ENCODE data around the gene LDLRAD3.

The LDLRAD3 gene

DNA sequence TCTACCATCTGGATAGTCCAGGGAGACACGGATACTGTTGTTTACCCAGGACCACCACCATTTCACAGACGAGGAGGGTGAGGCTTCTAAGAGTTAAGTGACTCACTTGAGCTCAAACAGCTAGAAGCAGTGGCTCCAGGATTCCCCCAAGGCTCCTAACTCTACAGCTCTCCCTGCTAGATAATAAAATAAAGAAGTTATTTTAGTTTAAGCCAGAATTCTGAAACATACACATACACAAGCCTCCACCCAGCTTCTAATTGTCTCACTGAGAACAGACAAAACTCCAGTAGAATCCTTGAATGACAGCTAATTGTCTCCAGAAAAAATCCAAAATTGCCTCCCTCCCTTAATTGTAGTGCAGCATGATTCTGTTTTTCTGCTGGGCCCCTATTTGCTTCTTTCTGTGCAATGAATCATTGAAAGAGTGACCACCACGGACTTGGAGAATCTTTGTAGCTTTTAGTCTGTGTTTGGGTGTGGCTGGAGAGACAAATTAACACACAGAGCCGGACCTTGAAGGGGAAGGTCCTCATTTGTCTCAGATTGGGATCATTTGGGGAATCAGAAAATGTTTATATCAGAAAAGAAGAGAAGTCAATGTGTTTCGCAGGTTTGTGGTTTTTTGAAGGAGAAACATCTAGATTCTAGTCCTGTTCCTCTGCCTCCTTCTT lies 280.5 kb downstream of the LDLRAD3 start:
- DNase-seq = no peak

DNA sequence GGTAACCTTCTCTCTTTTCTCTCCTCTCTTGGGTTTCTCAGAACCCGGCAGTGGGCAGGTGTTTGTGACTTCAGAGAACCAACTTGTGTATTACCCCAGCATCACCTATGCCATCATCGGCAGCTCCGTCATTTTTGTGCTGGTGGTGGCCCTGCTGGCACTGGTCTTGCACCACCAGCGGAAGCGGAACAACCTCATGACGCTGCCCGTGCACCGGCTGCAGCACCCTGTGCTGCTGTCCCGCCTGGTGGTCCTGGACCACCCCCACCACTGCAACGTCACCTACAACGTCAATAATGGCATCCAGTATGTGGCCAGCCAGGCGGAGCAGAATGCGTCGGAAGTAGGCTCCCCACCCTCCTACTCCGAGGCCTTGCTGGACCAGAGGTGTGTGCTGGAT lies 283.2 kb downstream of the LDLRAD3 start:
- no peak for DNase-seq

DNA sequence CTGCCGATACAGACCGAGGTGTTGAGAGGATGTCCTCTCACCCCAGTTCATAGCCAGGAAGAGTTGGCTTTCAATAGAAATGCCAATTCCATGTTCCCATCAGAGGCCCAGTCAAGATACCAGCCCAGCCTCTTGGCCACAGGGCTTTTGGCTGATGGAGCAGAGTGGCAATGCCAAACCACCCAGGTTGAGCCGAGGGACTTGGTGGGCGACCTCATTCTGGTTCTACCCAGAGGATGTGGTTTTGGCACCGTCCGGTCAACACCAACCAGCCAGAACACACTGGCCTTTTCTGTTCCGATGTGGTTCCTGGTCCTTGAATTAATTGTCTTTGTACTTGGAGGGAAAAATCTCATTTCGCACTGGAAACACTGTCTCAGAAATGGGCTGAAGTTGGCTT lies 284.8 kb downstream of the LDLRAD3 start:
- DNase-seq = no peak

DNA sequence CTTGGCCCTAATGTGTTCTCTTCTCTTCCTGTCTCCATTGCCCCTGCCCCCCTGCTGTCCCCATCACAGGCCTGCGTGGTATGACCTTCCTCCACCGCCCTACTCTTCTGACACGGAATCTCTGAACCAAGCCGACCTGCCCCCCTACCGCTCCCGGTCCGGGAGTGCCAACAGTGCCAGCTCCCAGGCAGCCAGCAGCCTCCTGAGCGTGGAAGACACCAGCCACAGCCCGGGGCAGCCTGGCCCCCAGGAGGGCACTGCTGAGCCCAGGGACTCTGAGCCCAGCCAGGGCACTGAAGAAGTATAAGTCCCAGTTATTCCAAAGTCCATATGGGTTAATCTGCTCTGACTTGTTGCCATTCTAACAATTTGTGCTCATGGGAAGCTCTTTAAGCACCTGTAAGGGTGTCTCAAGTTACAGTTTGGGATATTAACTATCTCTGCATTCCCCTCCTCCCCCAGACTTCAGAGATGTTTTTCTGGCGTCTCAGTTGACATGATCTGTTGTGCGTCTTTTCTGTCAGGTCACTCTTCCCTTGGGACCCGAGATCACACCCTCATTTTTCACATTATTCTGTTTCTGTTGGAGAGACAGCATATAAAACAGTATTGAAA lies 285.3 kb downstream of the LDLRAD3 start:
- DNase-seq = no peak

DNA sequence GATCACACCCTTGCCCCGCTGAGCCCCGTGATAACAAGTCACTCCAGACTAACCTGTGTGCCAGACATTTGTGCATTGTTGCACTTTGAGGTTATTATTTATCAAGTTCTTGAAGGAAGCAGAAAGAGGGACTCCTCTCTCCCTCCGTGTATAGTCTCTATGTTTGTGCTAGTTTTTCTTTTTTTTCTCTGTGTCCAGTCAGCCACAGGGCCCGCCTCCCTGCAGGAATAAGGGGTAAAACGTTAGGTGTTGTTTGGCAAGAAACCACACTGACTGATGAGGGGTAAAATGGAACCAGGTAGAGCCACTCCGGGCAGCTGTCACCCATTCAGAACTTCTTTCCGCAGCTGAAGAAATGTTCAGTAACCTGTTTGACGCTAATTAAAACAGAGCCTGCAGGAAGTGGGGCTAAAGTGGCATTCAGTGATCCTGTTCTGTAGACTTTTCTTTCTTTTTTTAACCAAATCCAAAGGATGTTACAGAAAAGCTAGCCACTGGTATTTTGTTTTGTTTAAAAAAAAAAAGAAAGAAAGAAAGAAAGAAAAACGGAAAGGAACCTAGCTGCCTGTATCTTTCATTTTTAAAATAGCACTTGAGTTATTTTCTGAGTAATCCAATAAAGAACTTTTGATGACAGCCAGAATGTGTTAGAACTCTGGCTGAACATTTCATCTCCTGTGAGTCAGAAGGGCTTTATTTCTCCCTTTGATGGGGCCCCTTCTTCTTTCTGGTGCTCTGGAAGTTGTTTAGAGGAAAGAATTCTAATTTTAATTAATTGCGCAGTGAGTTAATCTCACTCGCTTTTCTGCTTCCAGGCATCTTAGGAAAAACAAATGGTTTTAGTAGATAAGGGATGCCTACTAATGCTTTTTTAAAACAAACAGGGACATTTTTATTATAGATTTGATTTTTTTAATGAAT lies 287.2 kb downstream of the LDLRAD3 start:
- no peak for DNase-seq

DNA sequence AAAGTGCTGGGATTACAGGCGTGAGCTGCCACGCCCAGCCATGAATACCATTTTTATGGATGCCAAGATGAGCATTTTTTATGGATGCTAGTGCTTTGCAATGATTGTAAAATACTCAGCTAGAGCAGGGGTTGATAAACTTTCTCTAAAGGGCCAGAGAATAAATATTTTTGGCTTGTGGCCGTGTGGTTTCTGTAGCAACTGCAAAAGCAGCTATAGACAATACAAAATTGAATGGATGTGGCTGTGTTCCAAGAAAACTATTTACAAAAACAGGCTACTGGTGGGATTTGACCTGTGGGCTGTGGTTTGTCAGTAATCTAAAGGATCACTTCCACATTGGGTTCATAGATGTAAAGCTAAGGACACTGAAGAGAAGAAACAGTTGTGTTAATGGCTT lies 289.3 kb downstream of the LDLRAD3 start:
- no peak for DNase-seq

DNA sequence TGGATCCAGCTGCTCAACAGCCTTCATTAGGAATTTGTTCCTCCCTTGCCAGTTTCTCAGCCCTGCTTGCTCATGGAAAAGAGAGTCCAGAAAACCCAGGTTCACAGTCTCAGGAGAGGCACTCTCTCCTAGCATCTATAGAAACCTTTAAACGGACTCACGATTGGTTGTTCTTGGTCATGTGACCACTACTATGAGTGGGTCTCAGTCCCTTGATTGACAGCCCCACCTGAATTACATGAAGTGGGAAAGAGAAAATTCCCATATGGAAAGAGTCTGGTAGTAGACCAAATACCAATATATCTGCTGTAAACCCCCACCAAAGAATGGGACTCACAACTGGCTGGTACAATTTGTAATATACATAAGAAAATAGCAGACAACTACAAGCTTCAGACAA lies 291.0 kb downstream of the LDLRAD3 start:
- no peak for DNase-seq

DNA sequence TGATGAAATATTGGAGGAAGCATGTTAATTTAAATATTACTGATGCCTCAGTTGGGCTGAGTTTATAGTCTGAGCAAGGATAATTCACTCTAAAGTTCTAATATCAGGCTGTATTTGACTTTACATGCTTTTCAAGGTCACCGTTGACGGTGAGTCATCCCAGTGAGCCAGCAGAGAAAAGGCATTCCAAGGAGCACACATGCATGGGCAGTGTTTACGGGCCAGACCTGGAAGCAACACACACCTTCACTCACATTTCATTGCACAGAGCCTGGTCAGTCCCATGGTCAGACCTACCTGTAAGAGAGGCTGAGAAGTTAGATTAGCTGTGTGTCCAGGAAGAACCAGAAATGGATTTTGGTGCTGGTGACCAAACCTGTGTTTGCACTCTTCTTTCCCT lies 291.9 kb downstream of the LDLRAD3 start:
- no peak for DNase-seq

DNA sequence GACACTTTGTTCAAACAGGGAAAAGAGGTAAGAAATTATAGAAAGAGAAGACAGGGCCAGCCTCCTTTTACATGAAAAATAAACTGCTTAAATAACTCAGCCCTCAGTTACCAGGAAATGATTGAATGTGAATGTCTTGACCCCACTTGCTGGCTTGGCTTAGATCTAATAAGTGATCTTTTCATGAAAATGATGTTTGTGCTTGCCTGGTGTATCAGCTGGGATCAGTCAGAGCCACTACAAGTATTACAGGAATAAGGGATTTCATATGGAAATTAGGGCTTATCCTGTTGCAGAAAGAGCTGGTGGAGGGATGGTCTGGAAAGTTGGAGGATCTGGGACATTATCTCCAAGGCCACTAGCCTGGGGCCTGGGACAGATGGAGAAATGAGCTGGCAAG lies 293.5 kb downstream of the LDLRAD3 start:
- no peak for DNase-seq

DNA sequence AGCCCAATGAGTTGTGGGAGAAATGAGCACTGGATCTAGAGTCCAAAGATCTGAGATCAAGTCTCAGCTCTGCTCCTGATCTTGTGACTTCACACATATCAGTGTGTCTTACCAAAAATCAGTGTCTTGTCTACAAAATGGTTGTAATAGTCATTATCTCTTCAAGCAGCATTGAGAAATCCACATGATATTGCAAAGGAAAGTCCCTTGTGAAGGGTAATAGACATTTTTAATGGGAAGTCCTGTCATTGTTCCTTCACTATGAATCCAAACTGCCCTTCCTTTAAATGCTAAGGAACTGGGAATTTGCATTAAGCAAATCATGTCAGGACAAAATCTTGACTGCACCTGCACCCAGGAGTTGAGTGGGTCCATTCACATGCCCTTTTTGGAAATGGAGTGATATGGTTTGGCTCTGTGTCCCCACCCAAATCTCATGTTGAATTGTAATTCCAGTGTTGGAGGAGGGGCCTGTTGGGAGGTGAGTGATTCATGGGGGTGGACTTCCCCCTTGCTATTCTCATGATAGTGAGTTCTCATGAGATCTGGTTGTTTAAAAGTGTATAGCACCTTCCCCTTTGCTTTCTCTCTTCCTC lies 294.3 kb downstream of the LDLRAD3 start:
- no peak for DNase-seq

DNA sequence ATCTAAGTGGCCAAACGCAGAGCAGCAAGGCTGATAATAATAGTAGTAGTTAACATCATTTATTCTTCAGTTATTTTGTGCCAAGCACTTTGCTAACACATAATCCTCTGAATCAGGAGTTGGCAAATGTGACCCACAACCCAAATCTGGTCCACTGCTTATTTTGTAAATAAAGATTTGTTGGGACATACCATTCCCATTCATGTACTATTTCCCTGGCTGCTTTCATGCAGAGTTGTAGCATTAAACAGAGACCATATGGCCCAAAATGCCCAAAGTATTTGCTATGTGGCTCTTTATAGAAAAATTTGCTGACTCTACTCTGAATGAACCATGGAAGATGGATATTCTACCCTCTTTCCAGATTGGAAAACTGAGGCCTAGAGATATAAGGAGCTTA lies 295.0 kb downstream of the LDLRAD3 start:
- DNase-seq = no peak

DNA sequence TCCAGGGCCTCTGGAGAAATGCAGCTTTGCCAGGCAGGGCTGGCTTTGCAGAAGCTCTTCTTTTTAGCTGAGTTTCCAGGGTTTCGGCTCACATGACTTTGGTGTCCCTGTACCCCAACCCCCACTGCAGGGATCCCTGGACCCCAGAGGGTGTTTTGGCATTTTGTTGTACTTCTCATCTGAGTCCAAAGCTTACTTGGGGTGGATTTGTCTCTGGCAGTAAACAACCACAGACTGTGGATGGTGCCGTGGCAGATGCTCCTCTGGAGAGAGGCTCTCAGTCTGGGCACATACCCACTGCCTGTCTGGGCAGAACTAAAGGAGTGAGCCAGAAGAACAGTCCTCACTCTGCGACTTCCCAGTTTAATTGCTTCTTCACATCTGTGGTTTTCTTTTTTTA lies 295.8 kb downstream of the LDLRAD3 start:
- no peak for DNase-seq

DNA sequence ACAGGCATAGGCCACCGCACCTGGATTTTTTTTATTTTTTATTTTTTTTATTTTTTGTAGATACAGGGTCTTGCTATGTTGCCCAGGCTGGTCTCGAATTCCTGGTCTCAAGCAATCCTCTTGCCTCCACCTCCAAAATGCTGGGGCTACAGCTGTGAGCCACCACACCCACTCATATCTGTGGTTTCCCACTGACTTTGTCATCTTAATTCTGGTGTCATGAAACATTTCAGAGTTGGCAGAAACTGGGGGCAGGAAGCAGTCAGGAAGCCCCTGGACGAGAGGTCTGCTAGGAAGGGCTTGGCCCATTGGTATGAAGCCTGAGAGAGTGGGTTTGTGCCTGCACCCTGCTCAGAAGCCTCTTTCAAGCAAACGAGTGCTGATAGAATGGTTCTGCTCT lies 296.3 kb downstream of the LDLRAD3 start:
- DNase-seq = no peak

DNA sequence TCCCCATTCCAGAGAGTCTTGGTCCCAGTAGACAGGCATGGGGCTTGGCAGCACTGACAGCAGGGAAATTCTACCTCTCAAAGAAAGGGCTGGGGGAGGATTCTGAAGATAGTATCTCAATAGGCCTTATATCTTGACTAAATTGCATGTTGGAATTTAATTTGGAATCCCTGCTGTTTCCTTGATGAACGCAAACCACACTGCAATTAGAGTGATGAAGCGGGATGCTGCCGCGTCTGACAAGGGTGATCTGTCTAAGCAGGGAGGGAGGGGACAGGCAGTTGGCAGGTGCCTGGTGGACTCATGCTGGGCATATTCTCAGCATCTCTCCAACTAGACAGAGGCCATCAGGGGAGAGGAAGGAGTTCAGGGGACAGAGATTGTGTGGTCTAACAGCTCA lies 296.9 kb downstream of the LDLRAD3 start:
- DNase-seq = no peak

DNA sequence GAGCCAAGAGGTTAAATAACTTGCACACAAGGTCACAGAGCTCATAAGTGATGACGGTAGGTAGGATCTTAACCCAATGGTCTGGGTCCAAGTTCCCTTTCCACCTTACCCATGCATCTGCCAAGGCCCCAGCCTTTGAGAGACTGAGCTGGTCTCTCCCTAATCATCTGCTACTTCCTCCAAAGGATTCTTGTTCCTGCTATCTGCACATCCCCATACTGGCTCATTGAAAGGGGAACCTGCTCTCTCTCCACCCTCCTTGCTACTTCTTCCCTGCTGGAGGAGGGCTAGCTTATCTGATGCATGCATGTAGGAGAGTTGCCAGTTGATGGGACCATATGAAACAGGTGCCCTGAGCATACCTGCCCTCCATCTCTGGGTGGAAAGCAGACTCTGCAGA lies 297.6 kb downstream of the LDLRAD3 start:
- no peak for DNase-seq

DNA sequence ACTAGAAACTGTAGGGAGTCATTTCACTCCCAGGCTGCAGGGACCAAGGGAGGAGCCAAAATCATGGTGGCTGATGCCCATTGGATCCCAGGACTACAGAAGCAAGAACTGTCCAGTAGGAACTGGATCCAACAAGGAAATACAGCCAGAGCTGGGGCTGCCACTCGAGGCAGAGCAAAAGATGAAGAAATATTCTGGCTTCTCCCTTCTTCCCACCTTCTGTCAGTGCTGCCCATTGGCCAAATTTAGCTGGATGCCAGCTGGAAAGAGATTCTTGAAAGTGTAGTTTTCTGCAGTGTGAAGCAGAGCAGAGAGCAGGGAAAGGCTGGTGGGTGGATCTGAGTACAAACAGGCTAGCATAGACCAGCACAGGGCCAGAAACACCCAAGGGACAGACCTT lies 299.8 kb downstream of the LDLRAD3 start:
- DNase-seq = no peak

DNA sequence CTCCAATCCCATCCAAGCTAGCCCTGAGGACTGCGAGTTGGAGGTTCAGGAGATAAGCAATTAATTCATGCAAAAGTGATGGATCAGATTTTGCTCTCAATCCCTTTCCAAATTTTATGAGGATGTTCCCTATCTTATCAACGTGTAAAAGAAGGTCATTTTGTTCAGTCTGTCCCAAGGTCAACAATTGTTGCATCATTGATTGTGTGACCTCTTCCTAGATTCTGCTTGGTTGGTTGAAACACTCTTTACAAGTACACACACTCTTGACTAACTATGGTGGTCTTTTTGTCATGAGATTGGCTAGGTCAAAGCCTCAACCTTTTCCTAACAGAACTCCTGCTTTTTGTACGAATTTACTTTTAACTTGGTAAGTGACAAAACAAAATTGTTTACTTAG lies 303.6 kb downstream of the LDLRAD3 start:
- no peak for DNase-seq

DNA sequence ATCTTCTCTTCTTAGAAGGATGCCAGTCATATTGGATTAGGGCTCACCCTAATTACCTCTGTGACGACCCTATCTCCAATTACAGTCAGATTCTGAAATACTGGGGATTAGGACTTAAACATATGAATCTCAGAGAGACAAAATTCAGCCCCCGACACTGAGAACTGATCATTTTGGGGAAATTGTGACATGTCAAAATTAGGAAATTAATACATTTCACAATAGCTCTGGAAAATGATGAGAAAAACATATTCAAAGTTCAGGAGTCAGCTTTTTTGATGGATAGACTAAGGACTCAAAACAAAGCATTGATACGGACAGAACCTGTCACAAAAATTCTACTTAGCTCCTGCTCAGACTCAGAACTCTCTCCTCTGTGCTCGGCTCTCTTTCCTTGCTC lies 304.6 kb downstream of the LDLRAD3 start:
- no peak for DNase-seq

DNA sequence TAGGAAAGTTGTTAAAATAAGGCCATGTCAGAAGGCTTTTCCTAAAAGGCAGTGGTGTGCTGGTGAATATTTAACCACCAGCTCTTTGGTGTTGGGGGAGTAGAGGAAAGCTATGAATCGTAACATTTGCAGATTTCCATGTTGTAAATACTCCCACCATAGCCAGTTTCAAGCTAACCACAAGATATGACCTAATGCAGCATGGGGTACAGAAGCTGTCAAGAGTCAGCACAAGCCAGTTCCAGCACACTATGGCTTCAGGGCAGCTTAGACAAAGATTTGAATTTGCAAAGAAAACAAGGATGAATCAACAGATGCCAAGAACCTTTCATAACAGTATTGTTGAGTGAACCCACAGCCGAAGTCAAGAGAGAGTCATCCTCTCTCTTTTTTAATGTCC lies 305.4 kb downstream of the LDLRAD3 start:
- DNase-seq = no peak

DNA sequence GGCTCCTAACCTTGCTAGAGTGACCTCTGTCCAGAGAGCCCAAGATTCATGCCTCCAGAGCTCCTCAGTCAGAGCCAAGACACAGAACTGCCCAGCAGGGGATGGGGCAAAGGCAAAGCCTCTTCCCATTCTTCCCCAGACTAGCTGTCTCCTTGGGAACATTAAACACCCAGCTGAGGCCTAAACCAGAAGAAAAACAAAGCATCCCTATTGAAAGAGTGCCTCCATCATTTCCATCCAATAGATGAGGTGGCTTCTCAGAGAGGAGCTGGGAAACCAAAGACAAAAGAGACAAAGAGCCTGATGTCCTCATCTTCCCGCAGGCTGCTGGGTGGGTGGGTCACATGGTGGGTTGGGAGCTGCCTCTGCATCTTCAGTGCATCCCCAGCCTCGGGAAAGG lies 308.0 kb downstream of the LDLRAD3 start:
- no peak for DNase-seq

DNA sequence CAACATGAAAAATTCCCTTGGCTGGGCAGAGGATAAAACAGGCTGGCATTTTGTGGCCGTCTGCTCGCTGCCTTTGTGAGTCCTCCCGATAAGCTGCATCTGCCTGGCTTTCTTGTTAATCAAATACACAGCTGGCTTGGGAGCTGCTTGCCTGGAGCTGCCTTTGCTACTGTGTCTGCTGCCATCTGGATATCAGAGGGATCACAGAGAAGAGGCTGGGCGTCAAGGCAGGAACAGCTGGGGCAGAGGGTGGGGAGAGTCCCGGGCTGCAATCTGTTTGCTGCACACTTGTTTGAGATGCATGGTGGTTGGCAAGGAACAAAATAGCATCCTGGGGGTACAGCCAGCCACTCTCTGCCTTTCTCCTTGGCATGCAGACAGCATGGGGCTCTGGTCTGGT lies 309.4 kb downstream of the LDLRAD3 start:
- DNase-seq = no peak

DNA sequence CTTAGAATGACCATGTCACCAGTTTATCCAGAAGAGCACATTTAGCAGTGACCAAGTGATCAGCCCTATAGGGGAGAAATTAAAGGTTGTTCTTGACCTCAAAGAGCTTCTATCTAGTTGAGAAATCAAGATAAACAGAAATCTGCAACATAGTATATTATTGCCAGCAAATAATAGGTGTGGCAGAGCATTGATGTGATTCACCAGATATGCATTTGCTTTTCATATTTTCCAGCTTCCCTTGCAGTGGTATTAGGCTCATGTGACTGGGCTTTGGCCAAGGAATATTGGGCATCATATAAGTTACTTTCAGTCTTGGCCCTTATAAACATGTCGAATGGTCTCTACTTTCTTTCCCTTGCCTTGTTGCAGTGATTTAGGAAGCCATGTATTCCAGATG lies 310.9 kb downstream of the LDLRAD3 start:
- DNase-seq = no peak

DNA sequence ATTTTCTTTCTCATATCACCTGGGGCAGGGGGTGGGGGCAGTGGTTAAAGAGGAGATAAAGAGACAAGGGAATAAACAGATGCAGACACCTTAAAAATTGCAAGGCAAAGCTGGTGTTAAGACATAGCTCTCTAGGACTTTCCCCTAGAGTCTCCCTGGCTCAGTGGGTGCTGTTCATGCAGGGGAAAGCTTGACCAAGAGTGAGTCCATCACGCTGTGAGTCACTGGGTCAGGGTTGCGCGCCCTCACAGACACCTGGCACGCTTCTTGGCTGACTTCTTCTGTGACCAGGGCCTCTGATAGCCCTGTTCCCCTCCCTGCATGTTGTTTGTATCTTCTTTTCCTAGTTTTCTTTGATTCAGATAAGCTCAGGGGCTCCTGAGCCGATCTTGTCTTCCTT lies 313.5 kb downstream of the LDLRAD3 start:
- DNase-seq = no peak

All from stimulated activated naive CD4-positive, alpha-beta T cell treated with Interleukin-2 at 50 U/mL for 16 hours (primary cell).